ENCODE results near the gene FAM168A. TPM values are rescaled to one million over a fixed set of nuclear protein-coding genes. Genes with fewer than 3 reads are reported as not detected.

The FAM168A gene
- total RNA-seq, 1 experiment from 2014 or later: 21.1 TPM

DNA sequence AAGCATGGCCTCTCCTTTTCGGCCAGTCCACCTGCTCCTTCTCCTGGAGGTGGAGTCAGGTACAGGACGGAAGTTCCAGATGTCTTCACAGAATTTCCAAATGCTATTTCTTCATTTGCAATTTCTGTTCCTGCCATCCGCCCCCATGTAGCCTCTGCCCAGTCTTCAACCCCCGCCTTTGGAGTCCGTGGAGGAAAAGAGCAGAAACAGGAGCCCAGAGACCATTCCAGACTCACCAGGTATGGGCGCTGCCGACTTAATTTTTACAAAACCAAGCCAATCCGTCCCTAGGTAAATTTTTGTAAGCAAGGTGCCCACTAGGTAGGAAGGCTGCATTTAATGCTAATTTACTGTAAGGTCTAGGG lies 192.8 kb downstream of the FAM168A start:
- Mint-ChIP-seq H3K27me3 (ENCODE audit: low read depth) (no peaks in the 10 kb centered on the region), H3K36me3 (ENCODE audit: insufficient read depth in 1 of 3, low read depth in 3 of 3) (peaks cover 14 to 36% (median 33%) of the 10 kb centered on the region in 3 experiments; a peak in 6 of 7 replicates), H3K9me3 (no peaks in the 10 kb centered on the region), H3K4me1 (peaks cover 15 to 22% of the 10 kb centered on the region in 2 experiments), H3K4me3 (no peak overlapping the region), H3K27ac (peak overlapping the region in 1 of 3 experiments; percentile 40; a peak in 1 of 7 replicates)
- TF ChIP-seq, protein P1, sequence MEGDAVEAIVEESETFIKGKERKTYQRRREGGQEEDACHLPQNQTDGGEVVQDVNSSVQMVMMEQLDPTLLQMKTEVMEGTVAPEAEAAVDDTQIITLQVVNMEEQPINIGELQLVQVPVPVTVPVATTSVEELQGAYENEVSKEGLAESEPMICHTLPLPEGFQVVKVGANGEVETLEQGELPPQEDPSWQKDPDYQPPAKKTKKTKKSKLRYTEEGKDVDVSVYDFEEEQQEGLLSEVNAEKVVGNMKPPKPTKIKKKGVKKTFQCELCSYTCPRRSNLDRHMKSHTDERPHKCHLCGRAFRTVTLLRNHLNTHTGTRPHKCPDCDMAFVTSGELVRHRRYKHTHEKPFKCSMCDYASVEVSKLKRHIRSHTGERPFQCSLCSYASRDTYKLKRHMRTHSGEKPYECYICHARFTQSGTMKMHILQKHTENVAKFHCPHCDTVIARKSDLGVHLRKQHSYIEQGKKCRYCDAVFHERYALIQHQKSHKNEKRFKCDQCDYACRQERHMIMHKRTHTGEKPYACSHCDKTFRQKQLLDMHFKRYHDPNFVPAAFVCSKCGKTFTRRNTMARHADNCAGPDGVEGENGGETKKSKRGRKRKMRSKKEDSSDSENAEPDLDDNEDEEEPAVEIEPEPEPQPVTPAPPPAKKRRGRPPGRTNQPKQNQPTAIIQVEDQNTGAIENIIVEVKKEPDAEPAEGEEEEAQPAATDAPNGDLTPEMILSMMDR (conservative IDR thresholded peaks at IDR 0.05): no peak
- no peak overlapping the region for H2BK12ac ChIP-seq (ENCODE audit: insufficient read length, low read depth, low read length)
- no peaks in the 10 kb centered on the region for H3K4me1 ChIP-seq (ENCODE audit: insufficient read depth, low read length)
- WGBS (ENCODE audit: extremely low coverage, insufficient read length, low lambda C conversion rate): no CpG with 5 or more reads among the region's 8 CpGs
- no peaks in the 10 kb centered on the region for H3K79me2 ChIP-seq (ENCODE audit: insufficient read depth, low read length)
- H2AFZ ChIP-seq (ENCODE audit: low read length): no peak overlapping the region
- no peak overlapping the region for H4K5ac ChIP-seq (ENCODE audit: insufficient read length, low read depth, low read length)
- H3K23me2 ChIP-seq (ENCODE audit: insufficient read length, low read depth, low read length, poor library complexity, severe bottlenecking): no peaks in the 10 kb centered on the region
- H3K4ac ChIP-seq (ENCODE audit: low read depth, low read length): no peak overlapping the region
- H3K14ac ChIP-seq (ENCODE audit: insufficient read depth, low read length): no peak overlapping the region
- no peak overlapping the region for H2BK5ac ChIP-seq (ENCODE audit: insufficient read length, low read length)
- H4K91ac ChIP-seq (ENCODE audit: insufficient read length, low read depth, low read length): no peak overlapping the region
- DNase-seq: no peak
- no peak overlapping the region for H3K27ac ChIP-seq (ENCODE audit: insufficient read length, low read depth, low read length)
- no peak overlapping the region for H3K23ac ChIP-seq (ENCODE audit: insufficient read length, low read depth, low read length)
- H3K79me1 ChIP-seq (ENCODE audit: insufficient read depth, low read depth, low read length, poor library complexity, severe bottlenecking): no peaks in the 10 kb centered on the region
- no peaks in the 10 kb centered on the region for H3K9me3 ChIP-seq (ENCODE audit: control insufficient read depth, low read depth, low read length)
- H3K56ac ChIP-seq (ENCODE audit: insufficient read length, low read depth, low read length): no peak overlapping the region
- H3T11ph ChIP-seq (ENCODE audit: low read length): no peak overlapping the region
- no peaks in the 10 kb centered on the region for H3K27me3 ChIP-seq (ENCODE audit: insufficient read depth, low read length)
- H2BK120ac ChIP-seq (ENCODE audit: low read depth, low read length, poor library complexity, severe bottlenecking): no peak overlapping the region
- H3K4me2 ChIP-seq (ENCODE audit: insufficient read depth, insufficient read length, low read length): no peak overlapping the region
- no peak overlapping the region for H2AK5ac ChIP-seq (ENCODE audit: insufficient read length, low read length)
- H4K20me1 ChIP-seq (ENCODE audit: control insufficient read depth, insufficient read depth, insufficient read length): no peaks in the 10 kb centered on the region
- H3K9ac ChIP-seq (ENCODE audit: extremely low read depth, insufficient read length, low read length): no peak overlapping the region
- H3K18ac ChIP-seq (ENCODE audit: insufficient read length, low read depth, low read length): no peak overlapping the region
- H4K8ac ChIP-seq (replicated peaks; ENCODE audit: insufficient read length, low read depth, low read length): no peak overlapping the region
- no peak overlapping the region for H2BK15ac ChIP-seq (ENCODE audit: low read depth, low read length)
- no peak overlapping the region for H2BK20ac ChIP-seq (ENCODE audit: low read depth, low read length, poor library complexity, severe bottlenecking)
